HG02852 (cell line): Measurements from ENCODE around the gene SLC6A18.

Experiments used
- ATAC-seq: cut with Tn5 transposase; IDR thresholded peaks from one replicate; pipeline ENCODE4 v1.9.1; 2021; ENCODE audit warnings: mild to moderate bottlenecking, moderate library complexity; ENCODE audit not compliant: unreplicated experiment

SLC6A18 gene

DNA sequence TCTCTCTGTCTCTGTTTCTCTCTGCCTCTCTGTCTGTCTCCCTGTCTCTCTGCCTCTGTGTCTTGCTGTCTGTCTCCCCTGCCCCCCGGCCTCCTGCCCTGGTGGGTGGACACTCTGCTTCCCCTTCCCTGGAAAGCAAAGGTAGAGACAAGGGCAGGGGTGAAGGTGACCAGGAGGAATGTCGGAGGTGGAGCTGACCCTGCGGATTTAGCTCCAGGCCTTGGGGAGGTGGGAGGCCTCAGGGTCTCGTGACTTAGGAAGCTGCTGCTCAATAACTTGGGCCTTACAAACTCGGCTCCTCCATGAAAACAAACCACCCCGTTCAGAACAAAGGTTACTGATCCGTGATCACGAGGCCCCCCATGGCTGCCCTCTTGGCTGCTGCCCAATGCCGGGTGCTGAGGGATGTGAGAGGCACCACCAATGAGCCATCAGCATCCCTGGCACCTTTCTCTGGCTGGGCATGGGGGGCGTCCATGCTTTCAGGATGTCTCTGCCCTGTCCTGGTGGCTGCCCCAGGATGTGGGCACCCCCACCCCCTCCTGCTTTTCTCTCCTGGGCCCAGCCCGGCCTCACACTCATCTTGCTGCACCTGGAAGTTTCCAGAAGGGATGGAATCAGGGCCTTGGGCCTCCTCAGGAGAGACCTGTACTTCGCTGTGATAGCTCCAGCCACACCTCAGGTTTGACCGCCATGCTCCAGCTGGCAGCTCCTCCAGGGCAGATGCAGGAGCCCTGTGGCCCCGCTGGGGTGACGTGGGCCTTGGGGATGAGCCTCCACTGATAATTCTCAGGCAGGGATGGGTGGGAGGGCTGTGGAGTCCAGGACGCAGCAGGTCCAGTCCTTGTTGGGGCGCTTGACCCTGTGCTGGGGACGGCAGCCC is 38.6 kb upstream of the SLC6A18 start:
- ATAC-seq = no peak

DNA sequence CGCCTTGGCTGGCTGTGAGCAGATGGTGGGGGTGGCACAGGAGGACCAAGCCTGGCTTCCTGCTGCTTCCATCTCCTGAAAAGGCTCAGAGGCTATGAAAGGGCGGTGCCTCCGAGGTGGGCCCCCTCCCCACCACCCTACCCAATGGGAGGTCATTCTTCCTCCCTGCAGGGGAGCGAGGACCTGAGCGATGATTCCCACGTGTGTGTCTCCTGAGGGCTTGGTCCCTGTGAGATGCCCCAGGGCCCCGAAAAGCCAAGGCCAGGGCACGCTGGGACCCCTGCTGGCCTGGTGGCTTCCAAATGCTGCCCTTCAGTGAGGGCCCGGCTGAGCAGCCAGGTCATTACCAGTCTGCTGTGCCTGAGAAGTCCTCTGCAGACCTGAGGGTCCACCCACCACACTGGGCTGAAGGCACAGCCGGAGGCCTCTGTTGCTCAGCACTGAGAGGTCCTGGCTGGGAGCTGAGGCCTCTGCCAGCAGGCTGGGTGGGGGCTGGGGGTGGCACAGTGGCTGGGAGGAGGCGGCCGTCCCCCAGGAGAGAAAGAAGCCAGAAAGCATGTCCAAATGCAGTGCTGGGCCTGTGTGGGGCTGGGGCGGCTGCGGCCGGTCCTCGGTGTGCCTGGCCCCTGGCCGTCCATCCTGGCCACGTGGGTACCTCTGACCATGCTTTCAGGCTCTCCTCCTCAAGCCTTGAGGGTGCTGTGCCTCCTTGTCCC is 37.8 kb upstream of the SLC6A18 start:
- no peak for ATAC-seq

DNA sequence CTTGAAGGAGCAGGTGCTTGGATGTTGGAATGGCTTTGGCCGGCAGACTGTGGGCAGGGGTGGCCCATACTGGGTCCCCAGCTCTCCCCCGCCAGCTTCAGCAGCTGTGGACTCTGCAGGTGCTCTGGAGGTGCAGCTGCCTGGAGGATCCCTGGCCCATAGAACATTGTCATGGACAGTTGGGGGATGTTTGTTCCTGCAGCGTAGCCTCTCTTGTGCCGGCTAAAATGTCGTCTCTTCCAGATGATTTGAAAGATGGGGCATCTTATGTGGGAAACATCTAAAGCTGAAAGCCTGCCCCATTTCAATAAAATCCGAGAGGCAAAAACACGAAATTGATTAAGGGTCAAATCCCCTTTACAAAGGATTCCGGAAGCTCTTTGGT is 37.2 kb upstream of the SLC6A18 start:
- no peak for ATAC-seq

DNA sequence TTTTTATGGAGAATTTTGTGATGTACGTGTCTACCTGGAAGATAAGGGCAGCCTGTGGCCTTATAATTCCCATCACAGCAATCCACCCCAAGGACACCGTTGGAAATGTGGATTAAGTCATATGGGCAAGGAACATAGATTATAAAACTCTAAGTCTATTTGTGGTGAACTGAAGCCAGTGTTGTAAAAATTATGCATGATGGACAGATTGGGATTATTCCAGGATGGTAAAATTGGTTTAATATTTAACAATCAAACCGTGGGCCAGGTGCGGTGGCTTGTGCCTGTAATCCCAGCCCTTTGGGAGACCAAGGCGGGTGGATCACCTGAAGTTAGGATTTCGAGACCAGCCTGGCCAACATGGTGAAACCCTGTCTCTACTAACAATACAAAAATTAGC is 36.7 kb upstream of the SLC6A18 start:
- no peak for ATAC-seq

DNA sequence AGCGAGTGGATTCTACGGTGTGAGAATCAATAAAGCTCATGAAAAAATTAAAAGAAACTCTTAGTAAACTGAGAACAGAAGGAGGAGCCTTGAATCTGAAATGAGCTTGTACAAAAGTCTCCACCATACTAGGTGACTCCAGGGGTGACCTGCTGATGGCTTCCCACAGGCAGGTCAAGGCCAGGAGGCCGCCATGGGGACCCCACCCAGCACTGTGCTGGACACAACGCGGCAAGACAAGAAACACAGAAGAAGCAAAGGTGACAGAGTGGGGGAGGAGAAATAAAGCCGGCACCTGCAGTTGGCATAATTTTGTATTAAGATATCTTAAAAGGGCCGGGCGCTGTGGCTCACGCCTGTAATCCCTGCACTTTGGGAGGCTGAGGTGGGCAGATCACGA is 35.9 kb upstream of the SLC6A18 start:
- no peak for ATAC-seq

DNA sequence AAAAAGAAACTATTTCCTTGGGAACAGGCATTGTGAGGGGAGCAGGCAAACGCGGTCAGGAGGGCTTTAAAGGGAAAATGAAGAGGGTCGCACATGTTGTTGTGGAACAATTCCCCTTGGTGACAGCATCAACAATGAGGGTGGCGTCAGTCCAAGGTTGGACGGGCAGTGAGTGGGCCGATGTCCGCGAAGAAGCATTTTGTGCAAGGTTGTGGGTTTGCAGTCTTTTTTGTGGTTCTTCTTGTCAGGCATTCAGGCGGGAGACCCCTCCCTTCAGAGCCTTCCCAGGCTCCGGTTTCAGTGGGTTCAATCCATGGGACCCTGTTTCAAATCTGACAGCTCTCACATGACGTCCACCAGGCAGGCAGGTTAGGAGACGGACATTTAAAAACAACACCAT is 34.9 kb upstream of the SLC6A18 start:
- ATAC-seq = no peak

DNA sequence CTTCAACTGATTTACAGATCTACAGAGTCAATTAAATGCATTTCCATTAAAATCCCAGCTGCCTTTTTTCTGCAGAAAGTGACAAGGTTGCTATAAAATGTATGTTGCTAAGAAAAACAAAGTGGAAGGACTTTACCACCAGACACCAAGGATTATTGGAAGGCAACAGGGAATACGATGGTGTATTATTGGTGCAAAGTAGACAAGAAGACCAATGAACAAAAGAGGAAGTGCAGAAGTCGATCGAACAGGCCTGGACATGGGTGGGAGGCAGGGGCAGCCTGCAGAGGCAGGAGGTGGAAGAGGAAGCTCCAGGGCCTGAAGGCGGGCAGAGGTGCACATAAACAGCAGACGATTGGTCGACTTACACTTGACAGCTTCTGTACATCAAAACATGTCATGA is 34.3 kb upstream of the SLC6A18 start:
- no peak for ATAC-seq

DNA sequence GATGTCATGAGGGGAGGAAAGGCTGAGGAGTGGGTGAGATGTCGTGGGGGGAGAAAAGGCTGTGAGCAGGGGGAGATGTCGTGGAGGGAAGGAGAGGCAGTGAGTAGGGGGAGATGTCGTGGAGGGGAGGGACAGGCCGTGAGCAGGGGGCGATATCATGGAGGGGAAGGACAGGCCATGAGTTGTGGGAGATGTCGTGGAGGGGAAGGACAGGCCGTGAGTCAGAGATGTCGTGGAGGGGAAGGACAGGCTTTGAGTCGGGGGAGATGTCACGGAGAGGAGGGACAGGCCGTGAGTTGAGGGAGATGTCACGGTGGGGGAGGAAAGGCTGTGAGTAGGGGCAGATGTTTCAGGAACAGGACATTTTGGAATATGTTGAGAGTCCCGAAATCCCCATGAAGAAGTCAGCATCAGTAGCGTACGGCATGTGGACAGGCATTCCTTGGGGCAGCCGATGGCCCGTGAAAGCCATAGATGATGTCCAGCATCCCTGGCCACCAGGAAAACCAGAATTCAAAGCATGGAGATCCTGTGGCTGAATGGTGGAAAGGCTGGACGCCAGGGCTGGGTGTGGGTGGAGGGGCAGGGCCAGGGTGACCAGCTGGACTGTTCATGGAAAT is 32.1 kb upstream of the SLC6A18 start:
- no peak for ATAC-seq

DNA sequence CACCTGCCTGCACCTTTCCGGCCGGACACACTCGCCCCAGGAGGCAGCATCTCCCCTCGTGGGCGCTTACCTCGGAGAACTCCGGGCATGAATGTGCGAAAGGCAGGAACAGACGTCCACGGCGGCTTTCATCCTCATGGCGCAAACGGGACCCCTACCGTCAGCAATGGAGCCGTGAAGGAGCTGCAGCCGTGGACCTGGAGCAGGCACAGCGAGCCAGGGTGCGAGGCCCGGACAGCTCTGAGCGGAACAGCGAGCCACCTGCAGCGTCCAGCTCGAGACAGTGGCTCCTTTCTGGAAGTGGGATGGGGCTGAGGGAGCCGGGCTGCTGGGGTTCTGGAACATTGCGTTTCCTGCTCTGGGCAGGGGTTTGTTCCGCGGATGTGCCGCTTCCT is 31.6 kb upstream of the SLC6A18 start:
- no peak for ATAC-seq

DNA sequence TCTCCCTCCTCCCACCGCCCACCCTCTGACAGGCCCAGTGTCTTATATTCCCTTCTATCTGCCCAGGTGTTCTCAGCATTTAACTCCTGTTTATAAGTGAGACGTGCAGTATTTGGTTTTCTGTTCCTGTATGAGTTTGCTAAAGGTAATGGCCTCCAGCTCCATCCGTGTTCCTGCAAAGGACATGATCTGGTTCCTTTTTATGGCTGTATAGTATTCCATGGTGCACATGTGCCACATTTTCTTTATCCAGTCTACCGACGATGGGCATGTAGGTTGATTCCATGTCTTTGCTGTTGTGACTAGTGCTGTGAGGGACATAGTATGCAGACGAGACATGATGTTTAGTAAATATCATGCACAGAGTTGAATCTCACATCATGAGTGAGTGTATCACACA is 30.8 kb upstream of the SLC6A18 start:
- ATAC-seq = no peak

DNA sequence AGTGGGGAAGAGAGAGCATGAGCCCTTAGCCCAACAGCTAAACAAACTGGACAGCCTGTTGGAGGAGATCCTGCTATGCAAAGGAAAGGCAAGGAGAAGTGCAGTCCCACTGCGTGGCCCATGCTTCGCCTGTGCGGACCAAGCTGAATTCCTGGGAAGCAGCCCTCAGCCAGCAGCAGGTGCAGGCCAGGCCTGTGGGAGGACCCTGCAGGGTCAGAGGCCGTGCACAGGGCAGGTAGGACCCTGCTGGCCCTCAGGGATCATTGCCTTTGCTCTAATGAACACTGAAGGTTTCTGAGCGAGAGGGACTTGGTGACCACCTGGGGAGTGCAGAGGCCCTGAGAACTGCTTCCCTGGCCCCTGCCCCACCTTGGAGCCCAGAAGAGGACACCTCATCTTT is 29.7 kb upstream of the SLC6A18 start:
- ATAC-seq = no peak

DNA sequence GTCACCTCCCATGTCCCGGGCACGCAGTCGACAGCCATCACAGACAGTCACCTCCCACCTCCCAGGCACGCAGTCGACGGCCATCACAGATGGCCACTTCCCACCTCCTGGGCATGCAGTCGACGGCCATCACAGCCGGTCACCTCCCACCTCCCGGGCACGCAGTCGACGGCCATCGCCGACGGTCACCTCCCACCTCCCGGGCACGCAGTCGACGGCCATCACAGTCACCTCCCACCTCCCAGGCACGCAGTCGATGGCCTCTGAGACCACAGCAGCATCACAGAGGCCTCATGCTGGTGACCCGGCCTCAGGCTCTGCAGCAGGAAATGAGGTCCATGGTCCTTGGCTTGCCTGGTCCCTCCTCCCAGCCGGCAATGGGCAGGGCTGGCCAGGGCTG is 29.3 kb upstream of the SLC6A18 start:
- ATAC-seq = no peak

DNA sequence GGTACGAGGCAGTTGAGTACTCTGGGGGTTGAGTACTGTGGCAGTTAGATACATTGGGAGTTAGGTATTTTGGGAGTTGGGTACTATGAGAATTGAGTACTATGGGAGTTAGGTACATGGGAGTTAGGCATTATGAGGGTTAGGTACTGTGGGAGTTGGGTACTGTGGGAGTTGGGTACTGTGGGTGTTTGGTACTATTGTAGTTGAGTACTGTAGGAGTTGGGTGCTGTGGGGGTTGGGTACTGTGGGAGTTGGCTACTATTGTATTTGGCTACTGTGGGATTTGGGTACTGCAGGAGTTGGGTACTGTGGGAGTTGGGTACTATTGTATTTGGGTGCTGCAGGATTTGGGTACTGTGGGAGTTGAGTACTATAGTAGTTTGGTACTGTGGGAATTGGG is 28.6 kb upstream of the SLC6A18 start:
- ATAC-seq = no peak

DNA sequence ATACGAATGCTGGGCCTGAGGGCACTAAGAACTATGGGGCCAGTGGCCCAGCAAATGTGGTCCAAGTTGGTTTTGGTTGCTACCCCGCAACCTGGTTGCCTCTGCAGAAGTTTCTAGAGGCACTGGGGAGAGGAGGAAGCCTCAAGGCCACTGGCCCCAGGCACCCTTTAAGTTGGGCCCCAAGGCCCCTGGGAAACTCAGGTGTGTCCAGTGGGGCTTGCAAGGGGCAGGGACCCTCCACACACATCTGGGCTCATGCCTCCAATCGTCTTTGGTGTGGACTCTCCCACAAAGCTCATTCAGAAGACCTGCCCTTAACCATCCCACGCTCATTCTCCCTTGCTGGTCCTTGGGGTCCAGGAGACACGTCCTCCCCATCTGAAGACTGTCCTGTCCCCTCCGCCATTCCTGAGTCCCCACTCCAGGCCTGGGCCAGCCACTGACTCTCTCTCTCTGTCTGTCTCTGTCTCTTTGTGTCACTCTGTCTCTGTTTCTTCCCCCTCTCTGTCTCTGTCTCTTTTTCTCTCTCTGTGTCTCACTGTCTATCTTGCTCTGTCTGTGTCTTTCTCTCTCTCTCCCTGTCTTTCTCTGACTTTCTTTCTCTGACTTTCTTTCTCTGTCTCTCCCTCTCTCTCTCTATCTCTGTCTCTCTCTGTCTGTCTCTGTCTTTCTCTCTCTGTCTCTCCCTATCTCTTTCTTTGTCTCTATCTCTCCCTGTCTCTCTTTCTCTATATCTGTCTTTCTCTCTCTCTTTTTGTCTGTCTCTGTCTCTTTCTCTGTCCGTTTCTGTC is 27.1 kb upstream of the SLC6A18 start:
- ATAC-seq = no peak

DNA sequence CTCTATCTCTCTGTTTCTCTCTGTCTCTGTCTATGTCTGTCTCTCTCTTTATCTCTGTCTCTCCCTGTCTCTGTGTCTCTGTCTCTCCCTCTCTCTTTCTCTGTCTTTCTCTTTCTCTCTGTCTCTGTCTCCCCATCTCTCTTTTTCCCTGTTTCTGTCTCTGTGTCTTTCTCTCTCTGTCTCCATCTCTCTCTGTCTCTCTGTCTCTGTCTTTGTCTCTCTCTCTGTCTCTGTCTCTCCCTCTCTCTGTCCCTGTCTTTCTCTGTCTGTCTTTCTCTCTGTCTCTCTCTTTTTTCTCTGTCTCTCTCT is 25.9 kb upstream of the SLC6A18 start:
- ATAC-seq = no peak

DNA sequence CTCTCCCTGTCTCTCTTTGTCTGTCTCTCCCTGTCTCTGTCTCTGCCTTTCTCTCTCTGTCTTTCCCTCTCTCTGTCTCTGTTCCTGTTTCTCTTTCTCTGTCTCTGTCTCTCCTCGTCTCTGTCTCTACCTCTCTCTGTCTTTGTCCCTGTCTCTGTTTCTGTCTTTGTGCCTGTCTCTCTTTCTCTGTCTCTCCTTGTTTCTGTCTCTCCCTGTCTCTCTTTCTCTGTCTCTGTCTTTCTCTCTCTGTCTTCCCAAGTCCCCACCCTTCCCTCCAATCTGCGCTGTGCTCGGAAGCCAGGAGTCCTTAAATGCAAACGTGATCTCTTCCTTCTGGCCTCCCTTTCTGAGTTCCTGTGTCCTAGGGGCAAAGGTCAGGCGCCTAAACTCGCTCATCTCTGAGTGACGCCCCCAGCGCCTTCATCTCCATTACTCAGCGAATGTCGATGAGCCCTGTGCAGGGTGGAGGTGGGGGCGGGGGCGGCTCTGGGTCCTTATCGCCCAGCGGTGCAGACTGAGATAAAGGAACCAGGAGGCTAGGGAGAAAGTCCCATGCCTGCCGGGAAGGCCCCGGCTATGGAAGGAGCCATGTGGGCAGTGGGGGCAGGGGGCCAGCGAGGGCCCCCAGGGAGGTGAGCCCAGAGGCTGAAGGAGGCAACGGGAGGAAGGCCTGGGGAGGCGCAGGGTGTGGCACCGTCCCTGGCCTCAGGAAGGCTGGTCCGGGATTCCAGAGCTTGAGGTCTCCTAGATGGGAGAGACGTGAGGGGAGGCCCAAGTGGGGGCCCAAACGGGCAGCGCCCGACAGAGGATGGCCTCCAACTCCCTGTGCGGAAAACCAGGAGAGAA is 25.3 kb upstream of the SLC6A18 start:
- no peak for ATAC-seq

DNA sequence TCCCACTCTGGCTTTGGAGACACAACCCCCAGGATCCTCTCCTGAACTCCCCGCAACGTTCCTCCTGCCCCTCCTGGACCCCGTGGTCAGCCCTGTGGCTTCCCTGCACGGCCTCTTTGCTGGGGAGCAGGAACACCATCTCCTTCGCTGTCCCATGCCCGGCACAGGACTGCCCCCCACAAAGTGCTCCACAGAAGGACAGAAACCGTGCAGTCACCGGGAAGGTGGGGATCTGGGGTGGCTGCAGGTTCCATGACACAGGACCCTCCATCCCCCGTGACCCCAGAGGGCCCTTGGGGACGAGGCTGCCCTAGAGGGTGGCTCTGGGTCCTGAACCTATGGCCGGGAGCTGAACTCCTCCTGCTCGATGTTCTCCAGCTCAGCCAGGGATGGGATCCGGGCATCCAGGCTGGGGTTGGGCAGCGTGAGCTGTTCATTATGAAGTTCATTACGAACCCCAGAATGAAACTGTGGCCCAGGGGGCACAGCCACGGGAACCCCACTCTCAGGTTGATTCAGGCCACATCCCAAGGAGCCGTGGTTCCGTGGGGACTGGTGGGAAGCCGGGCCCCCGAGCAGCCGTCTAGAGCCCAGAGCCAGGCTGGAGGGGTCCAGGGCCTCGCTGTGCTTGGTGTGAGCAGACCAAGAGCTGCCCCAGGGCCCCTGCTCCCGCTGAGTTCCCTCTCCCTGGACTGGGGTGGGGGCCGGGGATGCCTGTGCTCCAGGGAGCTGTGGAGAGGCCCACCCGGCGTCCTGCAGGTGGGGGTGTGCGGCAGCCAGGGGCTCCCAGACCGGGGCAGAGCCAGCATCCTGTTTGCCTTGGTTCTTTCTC is 24.5 kb upstream of the SLC6A18 start:
- ATAC-seq = no peak

DNA sequence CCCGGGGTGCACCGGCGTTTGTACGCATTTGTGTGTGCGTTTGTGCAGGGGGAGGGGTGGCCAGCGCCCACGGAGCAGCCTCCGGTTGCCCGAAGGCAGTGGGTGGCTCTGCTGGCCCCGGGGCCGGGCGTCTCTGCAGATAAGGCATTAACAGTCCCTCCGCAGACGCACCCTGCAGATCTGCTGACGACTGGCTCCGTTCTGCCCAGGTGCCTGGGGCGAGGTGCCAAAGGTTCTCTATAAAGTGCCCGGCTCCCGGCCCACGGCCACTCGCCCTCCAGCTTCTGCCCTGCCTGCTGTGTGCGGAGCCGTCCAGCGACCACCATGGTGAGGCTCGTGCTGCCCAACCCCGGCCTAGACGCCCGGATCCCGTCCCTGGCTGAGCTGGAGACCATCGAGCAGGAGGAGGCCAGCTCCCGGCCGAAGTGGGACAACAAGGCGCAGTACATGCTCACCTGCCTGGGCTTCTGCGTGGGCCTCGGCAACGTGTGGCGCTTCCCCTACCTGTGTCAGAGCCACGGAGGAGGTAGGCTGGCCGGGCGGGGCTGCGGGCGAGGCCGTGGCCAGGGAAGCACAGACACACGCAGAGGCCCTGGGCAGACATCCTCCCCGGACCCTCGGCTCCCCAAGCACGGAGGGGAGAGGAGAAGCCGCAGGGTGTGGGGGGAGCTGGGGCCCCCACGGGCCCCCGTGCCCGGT is 23.7 kb upstream of the SLC6A18 start, which contains the start of gene SLC6A19:
Gene SLC6A19, plus strand, starts transcription at position 269 of the 699 bp plus-strand sequence. Its CDS starts 56 bp downstream, at position 325.
- ATAC-seq = no peak
